Measurements from ENCODE around the gene PLPP2. TPM values are rescaled to one million over a fixed set of nuclear protein-coding genes. Genes with fewer than 3 reads are reported as not detected.

The PLPP2 gene
- total RNA-seq, 4 donors from 2014 or later = 2.5 to 22.2 (median 9.3) TPM

DNA sequence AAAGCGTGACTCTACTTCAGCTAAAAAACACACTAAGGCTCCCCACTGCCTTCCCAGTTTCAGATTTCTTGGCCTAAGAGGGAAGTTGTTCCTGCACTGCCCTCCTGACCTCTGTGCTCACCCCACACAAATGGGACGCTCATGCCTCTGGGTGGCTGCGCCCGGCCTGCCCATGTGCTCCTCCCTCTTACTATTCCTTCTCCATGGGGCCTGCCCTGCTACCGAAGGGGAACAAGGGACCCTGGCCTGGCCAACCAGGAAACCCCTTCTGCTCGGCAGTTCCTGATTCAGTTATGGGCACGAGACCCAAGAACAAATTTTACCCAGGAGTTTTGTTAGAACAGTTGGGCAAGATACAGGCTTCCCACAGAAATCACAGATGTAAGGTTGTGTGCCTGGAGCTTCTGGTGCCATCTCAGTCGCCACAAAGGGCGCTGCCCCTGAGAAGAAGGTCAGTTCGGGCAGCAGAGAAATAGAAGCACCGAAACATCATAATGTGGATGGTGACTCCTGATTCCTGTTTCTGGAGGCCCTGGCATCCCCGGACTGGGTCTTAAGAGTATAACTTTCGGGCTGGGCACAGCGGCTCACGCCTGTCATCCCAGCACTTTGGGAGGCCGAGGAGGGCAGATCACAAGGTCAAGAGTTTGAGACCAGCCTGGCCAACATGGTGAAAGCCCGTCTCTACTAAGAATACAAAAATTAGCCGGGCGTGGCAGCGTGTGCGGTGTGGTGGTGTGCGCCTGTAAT, 5.4 kb upstream of the PLPP2 start:
- H3K27ac ChIP-seq = peak overlapping the region in 1 of 4 donors; percentile 60
- peaks cover 0 to 21% (median 12%) of the 10 kb centered on the region in 4 donors for H3K4me1 ChIP-seq
- TF ChIP-seq, protein P1, sequence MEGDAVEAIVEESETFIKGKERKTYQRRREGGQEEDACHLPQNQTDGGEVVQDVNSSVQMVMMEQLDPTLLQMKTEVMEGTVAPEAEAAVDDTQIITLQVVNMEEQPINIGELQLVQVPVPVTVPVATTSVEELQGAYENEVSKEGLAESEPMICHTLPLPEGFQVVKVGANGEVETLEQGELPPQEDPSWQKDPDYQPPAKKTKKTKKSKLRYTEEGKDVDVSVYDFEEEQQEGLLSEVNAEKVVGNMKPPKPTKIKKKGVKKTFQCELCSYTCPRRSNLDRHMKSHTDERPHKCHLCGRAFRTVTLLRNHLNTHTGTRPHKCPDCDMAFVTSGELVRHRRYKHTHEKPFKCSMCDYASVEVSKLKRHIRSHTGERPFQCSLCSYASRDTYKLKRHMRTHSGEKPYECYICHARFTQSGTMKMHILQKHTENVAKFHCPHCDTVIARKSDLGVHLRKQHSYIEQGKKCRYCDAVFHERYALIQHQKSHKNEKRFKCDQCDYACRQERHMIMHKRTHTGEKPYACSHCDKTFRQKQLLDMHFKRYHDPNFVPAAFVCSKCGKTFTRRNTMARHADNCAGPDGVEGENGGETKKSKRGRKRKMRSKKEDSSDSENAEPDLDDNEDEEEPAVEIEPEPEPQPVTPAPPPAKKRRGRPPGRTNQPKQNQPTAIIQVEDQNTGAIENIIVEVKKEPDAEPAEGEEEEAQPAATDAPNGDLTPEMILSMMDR (IDR thresholded peaks at IDR 0.05) = no peak
- TF ChIP-seq EP300 (IDR thresholded peaks at IDR 0.05) = peak in 1 of 2 donors; percentile 19
- no peaks in the 10 kb centered on the region for H3K9me3 ChIP-seq
- H3K36me3 ChIP-seq = no peaks in the 10 kb centered on the region
- 73 to 80% methylated on average over 22 of the region's 22 CpGs for WGBS, 2 donors
- DNase-seq (ENCODE audit: low spot score in 2 of 2) = no peak
- H3K27me3 ChIP-seq = peaks cover 0 to 36% of the 10 kb centered on the region in 2 donors
- H3K4me3 ChIP-seq = no peak overlapping the region

DNA sequence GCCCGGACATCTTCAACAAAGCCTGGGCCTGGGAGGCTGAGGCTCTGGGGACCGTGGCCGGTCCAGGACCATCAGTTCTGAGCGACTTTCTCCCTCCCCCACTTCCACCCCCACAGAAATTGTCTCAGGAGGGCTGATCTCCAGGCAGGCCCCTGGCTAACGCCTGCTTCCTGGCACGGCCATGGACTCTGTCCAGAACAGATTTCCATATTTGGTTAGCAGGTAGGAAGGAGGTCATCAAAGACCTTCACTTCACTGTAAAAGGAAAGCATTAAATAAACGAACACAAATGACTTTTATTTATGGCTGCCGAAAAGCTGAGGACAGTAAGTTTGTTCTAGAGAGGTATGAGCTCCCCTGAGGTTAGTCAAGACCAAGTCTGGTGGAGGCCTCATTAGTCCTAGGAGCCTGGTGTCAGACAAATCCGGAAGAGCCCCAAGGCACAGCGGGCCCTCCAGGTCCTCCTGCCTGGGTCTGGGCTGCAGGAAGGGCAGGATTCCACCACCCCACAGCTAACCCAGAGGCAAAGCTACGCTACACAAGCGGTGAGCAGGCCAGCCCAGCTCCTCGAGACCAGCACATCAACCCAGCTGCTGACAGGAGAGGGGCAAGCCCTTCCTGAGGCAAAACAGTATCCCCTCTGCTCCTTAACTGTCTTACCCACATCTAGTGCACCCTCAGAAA, 4.6 kb upstream of the PLPP2 start:
- Histone ChIP-seq H3K9me3 (no peaks in the 10 kb centered on the region), H3K36me3 (no peaks in the 10 kb centered on the region), H3K4me3 (no peak overlapping the region), H3K4me1 (peaks cover 0 to 27% (median 16%) of the 10 kb centered on the region in 4 donors), H3K27me3 (peaks cover 0 to 40% of the 10 kb centered on the region in 2 donors), H3K27ac (peak overlapping the region in 2 of 4 donors; percentile 8 to 60)
- no peak for DNase-seq (ENCODE audit: low spot score in 2 of 2)
- TF ChIP-seq POLR2A (IDR thresholded peaks at IDR 0.05) (no peak), EP300 (IDR thresholded peaks at IDR 0.05) (no peak)
- TF ChIP-seq, protein P1 (IDR thresholded peaks at IDR 0.05) = no peak
- 54 to 59% methylated on average over 13 of the region's 13 CpGs for WGBS, 2 donors

DNA sequence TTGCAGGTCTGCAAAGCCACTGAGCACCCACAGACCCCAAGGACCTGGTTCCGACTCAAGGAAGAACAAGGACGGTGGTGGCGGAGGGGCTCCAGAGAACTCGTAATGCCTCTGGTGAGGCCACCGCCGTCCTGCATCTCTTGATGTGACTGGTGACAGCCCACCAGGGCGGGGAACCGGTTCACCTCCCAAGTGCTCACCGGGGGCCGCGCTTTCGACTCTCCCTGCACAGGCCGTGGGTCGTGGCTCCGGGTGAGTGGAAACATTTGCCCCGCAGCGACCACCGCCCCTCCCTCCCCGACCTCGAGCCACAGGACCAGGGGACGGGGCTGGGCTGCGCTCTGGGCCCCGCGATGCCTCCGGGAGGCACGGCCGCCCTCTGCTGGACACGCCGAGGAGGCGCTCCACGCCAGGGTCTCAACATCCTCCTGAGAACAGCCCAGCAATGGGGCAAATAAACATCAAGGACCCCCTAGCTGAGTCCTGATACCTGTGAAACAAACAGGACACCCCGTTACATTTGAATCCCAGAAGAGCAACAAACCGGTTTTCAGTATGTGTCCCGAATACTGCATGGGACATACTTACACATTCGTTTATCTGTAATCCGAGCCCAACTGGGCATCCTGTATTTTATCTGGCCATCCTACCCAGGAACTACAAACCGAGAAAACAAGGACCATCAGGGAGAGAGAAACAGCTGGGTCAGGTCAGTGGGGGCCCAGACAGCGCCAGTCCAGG, 3.9 kb upstream of the PLPP2 start:
- no peaks in the 10 kb centered on the region for H3K36me3 ChIP-seq
- peaks cover 0 to 34% (median 17%) of the 10 kb centered on the region in 4 donors for H3K4me1 ChIP-seq
- WGBS, 2 donors = 11 to 27% methylated on average over 8 to 22 of the region's 38 CpGs
- DNase-seq (ENCODE audit: low spot score in 2 of 2) = no peak
- peak overlapping the region in 2 of 4 donors; percentile 8 to 59 for H3K27ac ChIP-seq
- H3K4me3 ChIP-seq = no peak overlapping the region
- no peaks in the 10 kb centered on the region for H3K9me3 ChIP-seq
- TF ChIP-seq, protein P1 (IDR thresholded peaks at IDR 0.05) = peak; percentile 53 to 65 (median 64)
- TF ChIP-seq POLR2A (IDR thresholded peaks at IDR 0.05) = no peak
- peaks cover 0 to 47% of the 10 kb centered on the region in 2 donors for H3K27me3 ChIP-seq

DNA sequence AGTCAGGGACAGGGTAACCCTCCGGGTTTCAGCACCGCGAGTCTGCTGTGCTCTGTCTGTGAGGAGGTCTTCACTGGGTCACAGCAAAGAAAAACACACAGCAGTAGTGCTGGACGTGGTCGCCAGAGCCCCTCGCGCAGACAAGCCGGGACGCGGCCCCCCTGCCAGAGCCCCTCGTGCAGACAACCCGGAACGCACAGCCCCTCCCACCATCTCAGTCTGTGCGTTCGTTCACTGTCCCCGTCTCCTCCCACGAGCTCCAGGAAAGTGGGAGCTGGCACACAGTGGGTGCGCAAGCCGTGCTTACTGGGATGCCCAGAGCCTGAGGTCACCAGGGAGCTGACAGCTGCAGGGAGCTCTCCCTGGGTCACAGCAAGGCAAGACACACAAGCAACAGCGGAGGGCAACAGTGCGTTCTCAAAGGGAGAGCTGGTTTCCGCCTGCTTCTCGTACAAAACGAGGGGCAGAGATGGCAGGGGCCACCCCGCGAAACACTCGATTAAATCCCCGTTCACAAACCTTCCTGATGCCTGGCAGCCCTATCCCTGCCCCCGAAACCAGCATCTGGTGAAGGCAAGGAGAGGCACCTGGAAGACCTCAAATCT, 3.2 kb upstream of the PLPP2 start:
- H3K27ac ChIP-seq = no peak overlapping the region
- no peak overlapping the region for H3K4me3 ChIP-seq
- peaks cover 0 to 35% (median 17%) of the 10 kb centered on the region in 4 donors for H3K4me1 ChIP-seq
- 2 to 8% methylated on average over 21 to 27 of the region's 29 CpGs for WGBS, 2 donors
- H3K9me3 ChIP-seq = no peaks in the 10 kb centered on the region
- TF ChIP-seq EP300 (IDR thresholded peaks at IDR 0.05) (no peak), POLR2A (IDR thresholded peaks at IDR 0.05) (no peak)
- TF ChIP-seq, protein P1 (IDR thresholded peaks at IDR 0.05) = no peak
- peaks cover 0 to 53% of the 10 kb centered on the region in 2 donors for H3K27me3 ChIP-seq
- H3K36me3 ChIP-seq = no peaks in the 10 kb centered on the region
- no peak for DNase-seq (ENCODE audit: low spot score in 2 of 2)
